Stimulated activated CD4-positive, alpha-beta T cell treated with anti-CD3 and anti-CD28 coated beads, TNF-alpha, amount 100 ng/mL, for 1 hour (primary cell): ENCODE data around the gene PAAF1.
A peak's percentile ranks its signal among the peaks of the same experiment; 100 is the strongest.

Experiments
- DNase-seq, 3 donors: peaks; one replicate each; pipeline ENCODE4 v3.0.0-alpha.2; 2020; ENCODE audit warnings: low read depth in 3 of 3, low spot score in 1 of 3

The PAAF1 gene

GRCh38 chr11:73971175-73971719 lies 94.4 kb downstream of the PAAF1 start:
- no peak for DNase-seq

GRCh38 chr11:73972187-73972586 lies 95.4 kb downstream of the PAAF1 start:
- no peak for DNase-seq

- no peak for DNase-seq
Measured at GRCh38 chr11:73972620-73973449, 96.0 kb downstream of the PAAF1 start.

GRCh38 chr11:73974604-73975478 lies 98.0 kb downstream of the PAAF1 start:
- no peak for DNase-seq

GRCh38 chr11:73975479-73975757 lies 98.6 kb downstream of the PAAF1 start:
- no peak for DNase-seq

GRCh38 chr11:73976451-73977151 lies 99.8 kb downstream of the PAAF1 start:
- DNase-seq: no peak

GRCh38 chr11:73977856-73978519 lies 101.2 kb downstream of the PAAF1 start:
- no peak for DNase-seq

GRCh38 chr11:73978576-73979086 lies 101.8 kb downstream of the PAAF1 start:
- DNase-seq: no peak

GRCh38 chr11:73980001-73980961 lies 103.5 kb downstream of the PAAF1 start:
- peak; percentile 21 to 71 (median 68) for DNase-seq
